A549 (cell line): ENCODE measurements around the gene SOX8. TPM values are rescaled to one million over a fixed set of nuclear protein-coding genes. Genes with fewer than 3 reads are reported as not detected.

Source experiments
- ATAC-seq, 2 experiments: fragments of 200-7000 bp in 1 of 2; fragments of >200 bp in 1 of 2; cut with Nextera tagmentation in 1 of 2; cut with Tn5 transposase in 1 of 2; 3 replicates each; pipeline versions ENCODE4 v1.8.0 to v1.9.1; 2018 to 2020; ENCODE audit warnings: mild to moderate bottlenecking in 1 of 2, moderate library complexity in 1 of 2
- CTCF ChIA-PET: fragments of 300-600 bp; sonication (Branson Sonifier 250); formaldehyde crosslinking; extraction: SDS; loops from one replicate; lab custom pipeline; 2021; ENCODE audit warnings: antibody characterized with exemption, inconsistent platforms; lab: Yijun Ruan, JAX
- POLR2A ChIA-PET: fragments of 350-600 bp; formaldehyde crosslinking; extraction: SDS; loops from one replicate; lab custom pipeline; 2021; ENCODE audit warnings: antibody characterized with exemption, inconsistent platforms; lab: Yijun Ruan, JAX
- DNase-seq, 2 experiments: peaks; one replicate each; pipeline versions ENCODE4 v3.0.0 to v3.0.0-alpha.2; 2011 to 2016; ENCODE audit warnings: low read depth in 1 of 2, low spot score in 1 of 2
- FAIRE-seq: peaks from 2 replicates; lab custom pipeline; 2011; peaks lifted over from hg19 to GRCh38; lab: Jason Lieb, UNC
- H3K27ac ChIP-seq, 2 experiments: fragments of >200 bp; sonication (Bioruptor Twin); formaldehyde crosslinking; 3 replicates each; pipeline ENCODE4 v1.5.1; 2016 to 2017
- H3K4me1 ChIP-seq: fragments of >200 bp; sonication (Bioruptor Twin); formaldehyde crosslinking; 3 replicates; pipeline ENCODE4 v1.6.1; 2016
- H3K4me2 ChIP-seq: fragments of >200 bp; sonication (Bioruptor Twin); formaldehyde crosslinking; 3 replicates; pipeline ENCODE4 v1.6.1; 2016
- H3K4me3 ChIP-seq: fragments of >200 bp; sonication (Bioruptor Twin); formaldehyde crosslinking; 3 replicates; pipeline ENCODE4 v1.5.1; 2016
- H3K9me3 ChIP-seq: fragments of >200 bp; sonication (Bioruptor Twin); formaldehyde crosslinking; 3 replicates; pipeline ENCODE4 v1.6.1; 2016
- BHLHE40 ChIP-seq: IDR thresholded peaks from 2 replicates; pipeline ENCODE4 v1.6.1; 2012; ENCODE audit warnings: low read depth, low read length, inconsistent platforms
- CBX2 ChIP-seq: fragments of 200-600 bp; sonication (generic); IDR thresholded peaks from 2 replicates; pipeline ENCODE4 v1.6.1; 2016; ENCODE audit warnings: low read depth, mild to moderate bottlenecking, borderline replicate concordance
- CEBPB ChIP-seq, 2 experiments: fragments of >200 bp in 1 of 2; sonication (Bioruptor Twin) in 1 of 2; formaldehyde crosslinking in 1 of 2; IDR thresholded peaks; 2 replicates each; pipeline ENCODE4 v1.6.1; 2012 to 2016
- EHF ChIP-seq: fragments of 250-450 bp; sonication (Bioruptor Pico); IDR thresholded peaks from 2 replicates; pipeline ENCODE4 v1.5.0; 2020; ENCODE audit warnings: mild to moderate bottlenecking
- ESRRA ChIP-seq: fragments of 150-350 bp; IDR thresholded peaks from 2 replicates; pipeline ENCODE4 v1.6.1; 2014; ENCODE audit warnings: mild to moderate bottlenecking, low read length, borderline replicate concordance
- FOSB ChIP-seq: fragments of 250-450 bp; sonication (Bioruptor Pico); IDR thresholded peaks from 2 replicates; pipeline ENCODE4 v1.5.0; 2020; ENCODE audit warnings: mild to moderate bottlenecking, moderate library complexity
- HOXA7 ChIP-seq: fragments of 250-450 bp; sonication (Bioruptor Pico); IDR thresholded peaks from 2 replicates; pipeline ENCODE4 v1.5.0; 2020; ENCODE audit warnings: mild to moderate bottlenecking, moderate library complexity
- HOXB13 ChIP-seq: fragments of 250-450 bp; sonication (Bioruptor Pico); IDR thresholded peaks from 2 replicates; pipeline ENCODE4 v1.5.0; 2020; ENCODE audit warnings: low read depth, mild to moderate bottlenecking, moderate library complexity
- JUN ChIP-seq, 2 experiments: fragments of >200 bp; sonication (Bioruptor Twin); formaldehyde crosslinking; IDR thresholded peaks; 2 replicates in 1 of 2; 3 replicates in 1 of 2; pipeline ENCODE4 v1.6.1; 2016 to 2017
- KDM1A ChIP-seq: fragments of 200-600 bp; sonication (generic); IDR thresholded peaks from 2 replicates; pipeline ENCODE4 v1.6.1; 2016; ENCODE audit warnings: low read depth, mild to moderate bottlenecking
- MAFK ChIP-seq: fragments of 450-650 bp; IDR thresholded peaks from 2 replicates; pipeline ENCODE4 v1.6.1; 2014; ENCODE audit not compliant: partially characterized antibody
- NFE2L2 ChIP-seq: fragments of 150-350 bp; conservative IDR thresholded peaks from 2 replicates; pipeline ENCODE4 v1.6.1; 2014; ENCODE audit warnings: low read length
- NPAS2 ChIP-seq: fragments of 250-450 bp; sonication (Bioruptor Pico); IDR thresholded peaks from 2 replicates; pipeline ENCODE4 v1.8.0; 2022; ENCODE audit warnings: mild to moderate bottlenecking, moderate library complexity, borderline replicate concordance
- NR3C1 ChIP-seq: fragments of >200 bp; sonication (Bioruptor Twin); formaldehyde crosslinking; IDR thresholded peaks from 3 replicates; pipeline ENCODE4 v1.6.1; 2017
- POLR2AphosphoS2 ChIP-seq: conservative IDR thresholded peaks from 2 replicates; pipeline ENCODE4 v1.6.1; 2012; ENCODE audit warnings: low read length, improper control_type of control experiment, inconsistent platforms
- RAD21 ChIP-seq, 2 experiments: fragments of >200 bp in 1 of 2; sonication (Bioruptor Twin) in 1 of 2; formaldehyde crosslinking in 1 of 2; IDR thresholded peaks in 1 of 2; conservative IDR thresholded peaks in 1 of 2; 2 replicates in 1 of 2; 3 replicates in 1 of 2; pipeline ENCODE4 v1.6.1; 2012 to 2018; ENCODE audit warnings: inconsistent platforms in 1 of 2
- RFX5 ChIP-seq: fragments of 450-650 bp; IDR thresholded peaks from 2 replicates; pipeline ENCODE4 v1.7.1; 2014; ENCODE audit warnings: antibody characterized with exemption, mild to moderate bottlenecking, moderate library complexity
- ZFP36 ChIP-seq: fragments of 450-650 bp; IDR thresholded peaks from 2 replicates; pipeline ENCODE4 v1.6.1; 2014; ENCODE audit warnings: borderline replicate concordance; ENCODE audit not compliant: partially characterized antibody
- WGBS: methylation state at CpG from one replicate; pipeline ENCODE4 v1.1.6; 2017; ENCODE audit errors: missing lambda C conversion rate; 5-methylcytosine and 5-hydroxymethylcytosine counted together
- polyA plus RNA-seq, 4 experiments: library from polyadenylated mRNA; depleted of rRNA in 3 of 4; stranded (reverse); fragments of >200 nt; fragmentation: RNase III in 1 of 4; extraction: RNeasy Plus Mini Kit Qiagen cat#74134 plus additional on column Dnase treatment in 1 of 4; gene quantifications; 2 replicates in 3 of 4; 3 replicates in 1 of 4; pipeline ENCODE4 v1.2.3, GENCODE V29; 2011 to 2017
- TF ChIP-seq, protein P1 (sequence below): fragments of 150-350 bp; IDR thresholded peaks from 2 replicates; pipeline ENCODE4 v1.6.1; 2014; ENCODE audit warnings: low read depth, mild to moderate bottlenecking, low read length
- TF ChIP-seq, protein P2 (sequence below): fragments of >200 bp; sonication (Bioruptor Twin); formaldehyde crosslinking; IDR thresholded peaks from 3 replicates; pipeline ENCODE4 v1.5.1; 2016

Gene SOX8
- polyA plus RNA-seq, 2 of the 4 experiments (the other 2 are of a cell fraction): 0.06 to 0.22 TPM

DNA sequence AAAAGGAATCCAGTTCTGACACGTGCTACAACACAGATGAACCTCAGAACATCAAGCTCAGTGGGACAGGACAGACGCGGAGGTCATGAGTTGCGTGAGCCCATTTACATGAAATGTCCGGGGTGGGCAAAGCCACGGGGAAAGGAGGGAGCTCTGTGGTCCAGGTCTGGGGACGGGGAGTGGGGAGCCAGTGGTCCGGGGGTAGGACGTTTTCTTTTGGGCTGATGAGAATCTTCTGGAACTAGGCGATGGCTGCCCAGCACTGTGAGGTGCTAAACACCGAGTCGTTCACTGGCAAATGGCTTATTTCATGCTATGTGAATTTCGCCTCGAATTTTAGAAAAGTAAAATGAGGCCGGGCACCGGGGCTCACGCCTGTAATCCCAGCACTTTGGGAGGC, 8.2 kb upstream of the SOX8 start (continued):
- TF ChIP-seq, protein P1, sequence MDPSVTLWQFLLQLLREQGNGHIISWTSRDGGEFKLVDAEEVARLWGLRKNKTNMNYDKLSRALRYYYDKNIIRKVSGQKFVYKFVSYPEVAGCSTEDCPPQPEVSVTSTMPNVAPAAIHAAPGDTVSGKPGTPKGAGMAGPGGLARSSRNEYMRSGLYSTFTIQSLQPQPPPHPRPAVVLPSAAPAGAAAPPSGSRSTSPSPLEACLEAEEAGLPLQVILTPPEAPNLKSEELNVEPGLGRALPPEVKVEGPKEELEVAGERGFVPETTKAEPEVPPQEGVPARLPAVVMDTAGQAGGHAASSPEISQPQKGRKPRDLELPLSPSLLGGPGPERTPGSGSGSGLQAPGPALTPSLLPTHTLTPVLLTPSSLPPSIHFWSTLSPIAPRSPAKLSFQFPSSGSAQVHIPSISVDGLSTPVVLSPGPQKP: no peak
- TF ChIP-seq ESRRA (no peak), HOXB13 (CRISPR knock-in tag) (no peak)

DNA sequence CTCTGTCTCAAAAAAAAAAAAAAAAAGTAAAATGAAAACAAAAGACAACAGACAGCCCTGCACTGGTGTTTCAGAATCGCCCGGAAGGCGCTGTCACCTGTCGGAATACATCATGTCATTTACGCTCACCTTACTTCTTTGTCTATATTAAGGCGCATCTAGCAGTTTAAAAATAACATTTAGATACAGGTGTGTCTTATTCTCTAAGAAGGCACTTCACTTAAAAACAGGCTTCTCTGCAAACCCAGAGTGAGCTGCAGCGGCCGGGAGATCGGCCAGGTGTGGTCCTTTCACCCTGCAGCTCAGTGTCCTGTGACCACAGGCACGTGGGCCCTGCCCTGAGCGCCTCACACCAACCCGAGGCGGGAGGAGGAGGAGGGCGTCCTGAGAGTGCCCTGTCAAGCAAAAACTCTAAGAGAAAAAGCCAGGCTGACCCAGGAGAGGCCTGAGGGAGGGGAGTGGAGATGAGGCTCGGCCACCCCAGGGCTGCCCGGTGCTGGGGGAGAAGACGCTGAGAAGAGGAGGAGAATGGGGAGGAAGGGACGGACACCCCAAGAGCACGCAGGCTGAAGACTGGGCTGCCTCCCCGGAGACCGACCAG, 7.5 kb upstream of the SOX8 start:
- ChIA-PET POLR2A (interaction anchor here (0.7 kb wide), 1 partner anchor 9 kb away, joined by 4 read pairs; no protein-coding TSS in a partner anchor), CTCF (interaction anchor here (0.5 to 6.4 kb wide), 3 partner anchors 9 to 82 kb away, joined by 3 to 37 read pairs (median 4); no protein-coding TSS in a partner anchor)
- H3K9me3 ChIP-seq: no peaks in the 10 kb centered on the region
- TF ChIP-seq POLR2AphosphoS2: no peak
- TF ChIP-seq RFX5: no peak
- no peak for TF ChIP-seq MAFK
- no peak for TF ChIP-seq CEBPB (IDR thresholded peaks at IDR 0.05)
- TF ChIP-seq RAD21 (conservative IDR thresholded peaks at IDR 0.05 in 1 of 2, IDR thresholded peaks at IDR 0.05 in 1 of 2): no peak
- no peak for TF ChIP-seq HOXA7 (CRISPR knock-in tag)
- TF ChIP-seq NFE2L2: no peak
- TF ChIP-seq KDM1A: no peak
- TF ChIP-seq CBX2: no peak
- TF ChIP-seq FOSB (CRISPR knock-in tag): no peak
- TF ChIP-seq NPAS2 (CRISPR knock-in tag): no peak
- TF ChIP-seq NR3C1: no peak
- no peak for TF ChIP-seq ESRRA
- TF ChIP-seq JUN (IDR thresholded peaks at IDR 0.05): no peak
- ATAC-seq (no peak), FAIRE-seq (no peak), DNase-seq (no peak)
- WGBS: 68% methylated on average over 21 of the region's 21 CpGs
- H3K4me2 ChIP-seq: no peak overlapping the region
- no peak overlapping the region for H3K27ac ChIP-seq
- H3K4me3 ChIP-seq: no peak overlapping the region
- 0 out of 3 replicates have a peak, but pooled peaks cover 3% of the 10 kb centered on the region for H3K4me1 ChIP-seq

DNA sequence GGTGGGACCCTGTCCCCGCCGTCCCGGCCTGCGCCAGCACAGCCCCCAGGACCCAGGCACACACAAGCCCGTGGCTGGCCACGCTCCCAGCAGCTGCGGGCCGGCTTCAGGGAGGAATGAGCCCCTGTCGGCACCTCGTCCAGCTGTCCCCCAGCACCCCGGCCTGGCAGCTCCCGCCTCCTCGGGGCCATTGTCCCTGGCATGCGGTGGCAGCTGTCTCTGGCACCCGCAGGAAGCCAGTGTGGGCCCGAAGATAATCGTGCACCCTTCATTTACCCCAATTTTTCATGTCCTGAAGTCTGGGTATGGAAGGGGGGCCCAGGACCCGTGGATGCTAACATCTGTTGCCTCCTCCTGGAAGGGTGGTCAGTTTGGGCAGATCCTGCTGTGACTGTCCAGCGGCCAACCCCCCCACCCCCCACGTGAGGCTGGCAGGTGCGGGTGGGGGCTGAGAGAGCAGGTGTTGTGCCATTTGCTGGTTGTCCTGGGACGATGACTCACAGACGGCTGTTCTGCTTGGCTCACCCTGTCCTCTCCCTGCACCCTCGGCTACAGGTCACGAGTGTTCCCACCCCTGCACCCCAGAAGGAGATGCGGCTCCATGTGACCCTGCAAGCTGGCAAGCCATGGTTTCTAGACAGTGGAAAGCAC, 6.8 kb upstream of the SOX8 start:
- ATAC-seq (no peak), DNase-seq (no peak), FAIRE-seq (no peak)
- Histone ChIP-seq H3K9me3 (no peaks in the 10 kb centered on the region), H3K4me1 (0 out of 3 replicates have a peak, but pooled peaks cover 3% of the 10 kb centered on the region), H3K4me2 (no peak overlapping the region), H3K4me3 (no peak overlapping the region), H3K27ac (no peak overlapping the region)
- ChIA-PET CTCF (interaction anchor here (0.9 to 6.4 kb wide), 4 partner anchors 10 to 131 kb away, joined by 3 to 37 read pairs (median 4); no protein-coding TSS in a partner anchor), POLR2A (no interaction called here)
- TF ChIP-seq, protein P2, sequence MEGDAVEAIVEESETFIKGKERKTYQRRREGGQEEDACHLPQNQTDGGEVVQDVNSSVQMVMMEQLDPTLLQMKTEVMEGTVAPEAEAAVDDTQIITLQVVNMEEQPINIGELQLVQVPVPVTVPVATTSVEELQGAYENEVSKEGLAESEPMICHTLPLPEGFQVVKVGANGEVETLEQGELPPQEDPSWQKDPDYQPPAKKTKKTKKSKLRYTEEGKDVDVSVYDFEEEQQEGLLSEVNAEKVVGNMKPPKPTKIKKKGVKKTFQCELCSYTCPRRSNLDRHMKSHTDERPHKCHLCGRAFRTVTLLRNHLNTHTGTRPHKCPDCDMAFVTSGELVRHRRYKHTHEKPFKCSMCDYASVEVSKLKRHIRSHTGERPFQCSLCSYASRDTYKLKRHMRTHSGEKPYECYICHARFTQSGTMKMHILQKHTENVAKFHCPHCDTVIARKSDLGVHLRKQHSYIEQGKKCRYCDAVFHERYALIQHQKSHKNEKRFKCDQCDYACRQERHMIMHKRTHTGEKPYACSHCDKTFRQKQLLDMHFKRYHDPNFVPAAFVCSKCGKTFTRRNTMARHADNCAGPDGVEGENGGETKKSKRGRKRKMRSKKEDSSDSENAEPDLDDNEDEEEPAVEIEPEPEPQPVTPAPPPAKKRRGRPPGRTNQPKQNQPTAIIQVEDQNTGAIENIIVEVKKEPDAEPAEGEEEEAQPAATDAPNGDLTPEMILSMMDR: no peak
- TF ChIP-seq BHLHE40: no peak
- TF ChIP-seq ZFP36: no peak
- TF ChIP-seq EHF: no peak
- no peak for TF ChIP-seq NR3C1
- TF ChIP-seq RFX5: no peak
- 63% methylated on average over 18 of the region's 26 CpGs for WGBS
